HG02870 (cell line): ENCODE measurements around the gene CBX7.

Source experiments
- ATAC-seq: cut with Tn5 transposase; IDR thresholded peaks from one replicate; pipeline ENCODE4 v1.9.1; 2021; ENCODE audit warnings: mild to moderate bottlenecking, moderate library complexity; ENCODE audit not compliant: unreplicated experiment

CBX7 gene

GRCh38 chr22:39128508-39128907, 24.0 kb downstream of the CBX7 start:
- no peak for ATAC-seq

- no peak for ATAC-seq
Observed at GRCh38 chr22:39125622-39126021, 26.9 kb downstream of the CBX7 start.

DNA sequence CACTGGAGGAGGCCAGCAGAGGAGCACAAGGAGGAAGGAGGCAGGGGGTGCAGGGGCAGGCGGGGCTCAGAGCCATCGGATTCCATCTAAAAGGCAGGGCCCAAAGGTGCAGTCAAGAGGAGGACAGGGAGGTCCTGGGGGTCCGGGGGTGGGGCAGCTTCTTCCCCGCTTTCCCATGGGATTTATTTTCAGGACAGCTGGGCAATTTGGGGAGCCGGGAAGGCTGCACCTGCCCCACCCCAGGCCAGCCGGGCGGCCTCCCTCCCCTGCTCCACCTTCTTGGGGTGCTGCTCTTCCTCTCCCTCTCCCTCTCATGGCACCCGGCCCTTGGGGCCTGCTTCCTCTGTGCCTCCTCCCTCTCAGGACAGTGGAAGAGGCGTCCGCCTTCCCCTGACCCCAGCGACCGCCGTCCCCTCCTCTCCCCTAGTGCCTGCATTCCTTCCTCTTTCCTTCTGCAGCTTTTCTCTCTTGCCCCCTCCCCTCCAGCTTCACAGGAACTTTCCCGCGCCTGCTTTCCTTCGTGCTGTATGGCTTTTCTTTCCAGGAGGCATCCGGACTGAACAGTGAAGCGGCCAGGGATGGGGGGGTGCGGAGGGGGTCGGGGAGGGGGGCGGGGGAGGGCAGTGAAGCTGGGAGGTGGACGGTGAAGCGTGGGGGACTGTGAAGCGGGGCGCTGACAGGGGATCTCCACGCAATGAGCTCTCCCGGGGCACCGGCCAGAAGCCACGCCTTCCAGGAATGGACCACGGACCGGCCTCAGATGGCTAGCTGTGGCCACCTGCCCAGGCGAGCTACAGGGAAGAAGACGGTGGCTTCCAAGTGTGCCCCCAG, 28.5 kb downstream of the CBX7 start:
- ATAC-seq: no peak

- ATAC-seq: no peak
Observed at GRCh38 chr22:39122772-39123470, 29.6 kb downstream of the CBX7 start.

- ATAC-seq: no peak
Observed at GRCh38 chr22:39120983-39121382, 31.5 kb downstream of the CBX7 start.

DNA sequence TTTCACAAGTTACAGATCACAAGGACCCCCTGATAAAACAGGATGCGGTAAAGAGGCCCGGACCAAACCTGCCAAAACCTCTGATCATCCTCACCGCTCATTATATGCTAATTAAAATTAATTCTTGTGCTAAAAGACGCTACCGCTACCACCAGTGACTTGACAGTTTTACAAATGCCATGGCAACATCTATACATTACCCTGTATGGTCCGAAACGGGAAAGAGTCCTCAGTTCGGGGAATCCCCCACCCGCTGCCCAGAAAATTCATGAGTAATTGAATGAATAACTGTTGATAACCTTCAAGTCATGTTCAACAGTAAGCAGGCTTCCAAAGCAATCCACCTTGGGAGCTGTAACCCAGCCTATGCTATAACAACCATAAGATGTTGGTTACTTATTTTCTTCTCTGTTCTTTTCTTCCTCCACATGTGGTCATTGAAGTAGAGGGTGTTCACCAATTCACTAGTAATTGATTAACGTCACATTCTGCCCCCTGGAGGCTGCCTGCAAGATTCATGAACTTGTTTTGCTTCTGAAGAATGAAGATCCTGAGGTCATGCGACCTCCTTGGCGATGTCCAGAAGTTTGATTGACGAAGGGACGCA, 34.8 kb downstream of the CBX7 start:
- no peak for ATAC-seq

DNA sequence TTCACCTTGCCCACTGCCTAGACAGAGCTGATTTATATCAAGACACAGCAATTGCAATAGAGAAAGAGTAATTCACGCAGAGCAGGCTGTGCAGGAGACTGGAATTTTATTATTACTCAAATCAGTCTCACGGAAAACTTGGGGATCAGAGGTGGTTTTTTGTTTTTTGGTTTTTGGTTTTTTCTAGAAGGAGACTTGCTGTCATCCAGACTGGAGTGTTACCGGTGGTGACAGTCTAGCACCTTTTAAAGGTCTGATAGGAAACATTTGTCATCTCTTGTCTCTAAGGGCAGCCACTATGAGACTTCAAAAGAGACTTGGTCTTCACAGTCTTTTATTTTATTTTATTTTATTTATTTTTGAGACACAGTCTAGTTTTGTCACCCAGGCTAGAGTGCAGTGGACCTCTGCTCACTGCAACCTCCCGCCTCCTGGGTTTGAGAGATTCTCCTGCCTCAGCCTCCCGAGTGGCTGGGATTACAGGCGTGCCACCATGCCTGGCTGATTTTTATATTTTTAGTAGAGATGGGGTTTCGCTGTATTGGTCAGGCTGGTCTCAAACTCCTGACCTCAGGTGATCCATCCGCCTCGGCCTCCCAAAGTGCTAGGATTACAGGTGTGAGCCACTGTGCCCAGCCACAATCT, 36.4 kb downstream of the CBX7 start:
- ATAC-seq: no peak

DNA sequence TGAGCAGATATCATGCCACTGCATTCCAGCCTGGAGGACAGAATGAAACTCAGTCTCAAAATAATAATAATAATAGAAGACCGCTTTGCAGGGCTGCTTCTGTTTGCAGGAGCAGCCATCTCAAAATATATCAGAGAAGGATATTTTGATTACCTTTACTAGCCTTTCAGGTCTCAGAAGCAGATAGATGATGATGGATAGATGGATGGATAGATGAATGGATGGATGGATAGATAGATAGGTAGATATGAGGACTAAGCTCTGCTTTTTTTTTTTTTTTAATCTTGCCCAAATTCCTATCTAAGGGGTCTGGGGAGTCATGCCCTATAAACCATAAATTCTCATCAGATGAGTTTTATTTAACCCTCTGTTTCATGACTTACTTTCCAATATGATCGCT, 36.9 kb downstream of the CBX7 start:
- ATAC-seq: no peak

GRCh38 chr22:39114112-39114511, 38.4 kb downstream of the CBX7 start:
- ATAC-seq: no peak

GRCh38 chr22:39110631-39111561, 41.6 kb downstream of the CBX7 start:
- ATAC-seq: no peak

GRCh38 chr22:39109361-39109760, 43.1 kb downstream of the CBX7 start:
- ATAC-seq: no peak

DNA sequence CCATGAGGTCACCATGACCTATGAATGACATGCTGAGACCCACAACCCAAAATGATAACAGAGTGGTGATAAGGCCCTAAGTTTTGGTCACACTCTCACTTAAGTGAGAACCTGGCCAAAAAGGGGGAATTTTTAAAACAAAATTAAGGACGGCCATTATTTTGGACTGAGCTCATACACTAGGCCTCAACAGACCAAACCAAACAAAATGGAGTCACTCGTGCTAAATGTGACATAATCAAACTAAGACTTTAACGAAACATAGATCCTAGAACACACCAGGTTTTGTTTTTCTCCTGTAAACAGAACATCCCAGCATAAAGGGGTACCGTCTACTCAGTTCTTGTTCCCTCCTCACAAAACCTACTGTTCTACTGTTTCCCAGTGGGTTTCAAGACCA, 44.0 kb downstream of the CBX7 start:
- no peak for ATAC-seq

DNA sequence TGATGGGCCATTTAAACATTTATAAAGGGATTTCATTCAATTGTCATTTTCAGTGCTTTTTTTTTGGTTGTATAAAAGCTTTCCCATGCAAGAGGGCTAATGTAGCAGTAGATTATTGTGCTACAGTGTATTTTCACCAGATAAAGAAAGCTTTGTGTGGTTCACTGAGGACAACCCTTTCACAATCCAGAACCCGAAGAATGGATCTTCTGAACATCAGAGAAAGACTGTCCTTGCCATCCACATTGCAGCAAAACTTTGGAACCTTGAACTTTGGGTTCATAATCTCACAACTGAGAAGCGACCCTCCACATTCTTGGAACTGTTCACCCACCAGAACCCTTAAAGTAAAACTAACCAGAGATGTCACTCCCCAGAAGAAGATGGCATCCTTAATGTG, 46.2 kb downstream of the CBX7 start:
- no peak for ATAC-seq

GRCh38 chr22:39103431-39103830, 49.0 kb downstream of the CBX7 start:
- ATAC-seq: no peak

DNA sequence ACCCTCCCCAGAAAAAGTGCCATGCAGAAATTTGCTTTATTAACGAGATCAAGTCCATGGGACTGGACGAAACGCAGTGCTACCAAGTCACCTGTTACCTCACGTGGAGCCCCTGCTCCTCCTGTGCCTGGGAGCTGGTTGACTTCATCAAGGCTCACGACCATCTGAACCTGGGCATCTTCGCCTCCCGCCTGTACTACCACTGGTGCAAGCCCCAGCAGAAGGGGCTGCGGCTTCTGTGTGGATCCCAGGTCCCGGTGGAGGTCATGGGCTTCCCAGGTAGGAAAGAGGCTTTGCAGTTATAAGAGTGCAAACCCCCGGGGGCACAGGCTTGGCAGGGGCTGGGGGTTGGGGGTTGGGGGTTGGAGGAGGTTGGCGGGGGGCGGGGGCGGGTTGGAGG, 51.3 kb downstream of the CBX7 start:
- no peak for ATAC-seq

DNA sequence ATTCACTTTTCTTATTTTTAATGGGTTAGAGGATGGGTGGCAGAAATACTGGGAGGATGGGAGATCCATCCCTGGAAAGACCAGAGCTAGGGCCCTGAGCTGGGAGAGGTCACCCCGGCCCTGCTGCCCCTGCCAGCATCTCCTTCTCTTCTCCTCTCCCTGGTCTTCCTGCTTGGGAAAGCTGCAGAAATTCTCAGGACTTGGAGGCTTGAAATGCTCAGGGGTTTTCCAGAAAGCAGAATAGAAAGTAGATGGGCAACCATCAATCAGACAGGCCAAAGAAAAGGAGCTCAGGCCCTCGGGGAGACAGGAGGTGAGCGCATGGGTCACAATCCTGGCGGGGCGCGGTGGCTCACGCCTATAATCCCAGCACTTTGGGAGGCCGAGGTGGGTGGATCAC, 53.9 kb downstream of the CBX7 start:
- ATAC-seq: no peak

GRCh38 chr22:39098026-39098425, 54.5 kb downstream of the CBX7 start:
- no peak for ATAC-seq

- no peak for ATAC-seq
Observed at GRCh38 chr22:39097098-39098020, 55.1 kb downstream of the CBX7 start, which contains the start of gene APOBEC3H. Gene APOBEC3H (plus strand): TSS chr22:39097244. CDS start chr22:39100279, 3,035 bp downstream.

- ATAC-seq: no peak
Observed at GRCh38 chr22:39095971-39096370, 56.5 kb downstream of the CBX7 start.
